Uterus (tissue), 2 donors: ENCODE data around the gene CAPZA3.

ENCODE experiments used
- CTCF ChIP-seq, 4 experiments: fragments of 200-600 bp in 2 of 4; fragments of 450-650 bp in 2 of 4; sonication (generic) in 2 of 4; IDR thresholded peaks; one replicate each; pipeline ENCODE4 v1.5.1; 2016 to 2019; ENCODE audit warnings: antibody characterized with exemption in 4 of 4, mild to moderate bottlenecking in 2 of 4, moderate library complexity in 1 of 4
- POLR2A ChIP-seq, 2 donors: fragments of 450-650 bp; IDR thresholded peaks; one replicate each; pipeline ENCODE4 v1.6.1; 2016; ENCODE audit warnings: antibody characterized with exemption in 2 of 2, mild to moderate bottlenecking in 1 of 2, moderate library complexity in 1 of 2

GRCh38 chr12:18690653-18691052 is 47.3 kb upstream of the CAPZA3 start:
- TF ChIP-seq POLR2A (IDR thresholded peaks at IDR 0.05), result no peak
- TF ChIP-seq CTCF (IDR thresholded peaks at IDR 0.05), result no peak
